D341Med (cell line): ENCODE data around the gene ZBTB8A.

ENCODE experiments used
- DNase-seq: peaks from one replicate; pipeline ENCODE4 v3.0.0; 2012; ENCODE audit warnings: low spot score

Gene ZBTB8A

GRCh38 chr1:32652244-32652962 is 113.2 kb downstream of the ZBTB8A start:
- DNase-seq = no peak
